WTC11 (cell line): ENCODE data around the gene ALDOA.

Experiments used
- ATF2 ChIP-seq: sonication (generic); formaldehyde crosslinking; IDR thresholded peaks from 2 replicates; pipeline ENCODE4 v1.8.1; 2022; ENCODE audit warnings: low read depth, missing genetic modification reagents, borderline replicate concordance
- E2F5 ChIP-seq: sonication (generic); formaldehyde crosslinking; IDR thresholded peaks from 2 replicates; pipeline ENCODE4 v1.8.1; 2022; ENCODE audit warnings: mild to moderate bottlenecking, moderate library complexity, missing genetic modification reagents
- MAX ChIP-seq: sonication (generic); formaldehyde crosslinking; IDR thresholded peaks from 2 replicates; pipeline ENCODE4 v1.8.0; 2022; ENCODE audit warnings: mild to moderate bottlenecking, missing genetic modification reagents
- NR1H2 ChIP-seq: sonication (generic); formaldehyde crosslinking; IDR thresholded peaks from 2 replicates; pipeline ENCODE4 v1.9.0; 2021; ENCODE audit warnings: mild to moderate bottlenecking, moderate library complexity, missing genetic modification reagents
- ZNF671 ChIP-seq: fragments of 250-450 bp; sonication (Bioruptor Pico); IDR thresholded peaks from 2 replicates; pipeline ENCODE4 v1.8.0; 2021; ENCODE audit warnings: mild to moderate bottlenecking

- TF ChIP-seq ZNF671 (CRISPR knock-in tag) (no peak), E2F5 (CRISPR knock-in tag) (no peak), ATF2 (CRISPR knock-in tag) (no peak), MAX (no peak), NR1H2 (CRISPR knock-in tag) (no peak)
Observed at GRCh38 chr16:30016555-30017276, 48.8 kb upstream of the ALDOA start.
